Colon (tissue), 2 donors: ENCODE measurements around the gene SHE.
"Not testable (repeated sequence)": the region's sequence is repeated elsewhere in the genome, so short reads cannot be mapped to it uniquely, and the experiment has no call there.

Experiments used
- FAIRE-seq: peaks from 2 replicates; lab custom pipeline; 2012; peaks lifted over from hg19 to GRCh38; lab: Jason Lieb, UNC
- donor health status: control.
- donor health status: control.

Gene SHE

DNA sequence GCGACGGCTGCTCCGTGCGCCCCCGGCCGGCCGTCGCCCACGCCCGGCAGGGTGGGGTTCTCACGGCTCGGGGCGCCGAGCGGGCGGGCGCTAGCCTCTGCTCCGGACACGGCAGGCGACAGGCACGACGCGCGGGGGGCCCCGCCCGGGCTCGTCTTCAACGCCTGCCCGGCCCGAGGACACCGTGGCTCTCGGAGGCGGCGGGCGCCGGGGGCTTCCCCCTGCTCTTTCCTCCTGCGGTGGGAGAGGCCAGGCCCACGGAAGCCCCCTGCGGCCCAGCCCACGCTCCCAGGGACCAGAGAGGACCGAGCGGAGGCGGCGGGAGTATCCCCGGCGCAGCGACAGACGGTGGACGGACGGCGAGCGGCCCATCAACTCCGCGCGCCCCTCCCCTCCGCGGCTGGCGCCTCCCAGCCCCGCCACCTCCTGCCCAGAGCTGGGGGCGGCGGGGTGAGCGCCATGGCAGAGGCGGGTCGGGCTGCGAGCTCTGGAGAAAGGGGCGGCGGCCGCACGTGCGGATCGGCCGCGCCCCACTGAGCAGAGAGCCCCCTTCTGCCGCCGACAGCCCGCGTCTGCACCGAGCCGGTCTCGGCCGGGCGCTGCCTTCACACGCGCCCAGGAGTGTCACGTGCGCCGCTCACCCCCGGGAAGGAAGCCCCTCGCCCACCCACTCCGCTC lies at the start of gene SHE, which contains the start of gene TDRD10:
SHE (minus strand) TSS at position 347 of the 678 bp plus-strand sequence. CDS start 386 bp downstream, outside the sequence.
TDRD10 (plus strand) TSS at position 154 of the 678 bp plus-strand sequence. CDS start 4,685 bp downstream, outside the sequence.
- no peak for FAIRE-seq

DNA sequence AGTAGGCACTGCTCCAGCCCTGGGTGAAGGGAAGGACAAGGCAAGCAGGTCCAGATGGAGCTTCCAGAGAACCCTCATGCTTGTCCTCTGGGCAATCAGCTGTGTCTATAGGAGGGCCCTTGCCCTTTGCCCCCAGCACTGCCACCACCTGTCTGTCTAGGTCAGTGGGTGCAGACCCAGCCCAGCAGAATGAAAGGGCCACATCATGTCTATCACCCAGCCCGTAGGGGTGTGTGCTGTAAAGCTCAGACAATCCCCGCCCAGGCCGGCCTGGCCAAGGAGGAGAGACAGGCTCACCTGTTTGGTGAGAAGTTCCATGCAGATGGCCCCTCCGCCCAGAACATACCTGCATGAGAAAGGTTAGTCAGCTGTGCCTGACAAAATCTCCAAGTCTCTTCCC lies 49.3 kb upstream of the SHE start:
- no peak for FAIRE-seq

GRCh38 chr1:154550657-154551056 lies 48.4 kb upstream of the SHE start:
- no peak for FAIRE-seq

DNA sequence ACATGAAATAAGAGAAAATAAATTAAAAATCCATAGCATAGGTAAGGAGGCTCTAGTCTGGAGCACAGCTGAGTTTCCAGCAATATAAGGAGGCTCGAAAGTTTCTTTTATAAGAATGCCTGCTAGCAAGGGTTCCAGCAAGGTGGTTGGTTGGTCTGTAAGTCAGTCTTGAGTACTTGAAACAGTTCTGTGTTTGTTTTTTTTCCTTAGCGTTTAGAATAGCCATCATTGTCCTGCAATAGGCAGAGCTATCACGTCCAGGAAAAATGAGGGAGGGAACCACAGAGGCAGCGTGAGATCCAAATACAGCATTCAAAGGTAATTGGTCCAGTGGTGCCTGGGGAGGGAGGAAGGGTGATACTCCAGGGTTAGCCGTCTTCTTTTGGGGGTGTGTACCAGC lies 47.9 kb upstream of the SHE start:
- FAIRE-seq, result no peak

GRCh38 chr1:154549202-154549770 lies 47.1 kb upstream of the SHE start:
- no peak for FAIRE-seq

- peak; percentile 18 for FAIRE-seq
These were observed 45.8 kb upstream of the SHE start for GRCh38 chr1:154548028-154548427.

DNA sequence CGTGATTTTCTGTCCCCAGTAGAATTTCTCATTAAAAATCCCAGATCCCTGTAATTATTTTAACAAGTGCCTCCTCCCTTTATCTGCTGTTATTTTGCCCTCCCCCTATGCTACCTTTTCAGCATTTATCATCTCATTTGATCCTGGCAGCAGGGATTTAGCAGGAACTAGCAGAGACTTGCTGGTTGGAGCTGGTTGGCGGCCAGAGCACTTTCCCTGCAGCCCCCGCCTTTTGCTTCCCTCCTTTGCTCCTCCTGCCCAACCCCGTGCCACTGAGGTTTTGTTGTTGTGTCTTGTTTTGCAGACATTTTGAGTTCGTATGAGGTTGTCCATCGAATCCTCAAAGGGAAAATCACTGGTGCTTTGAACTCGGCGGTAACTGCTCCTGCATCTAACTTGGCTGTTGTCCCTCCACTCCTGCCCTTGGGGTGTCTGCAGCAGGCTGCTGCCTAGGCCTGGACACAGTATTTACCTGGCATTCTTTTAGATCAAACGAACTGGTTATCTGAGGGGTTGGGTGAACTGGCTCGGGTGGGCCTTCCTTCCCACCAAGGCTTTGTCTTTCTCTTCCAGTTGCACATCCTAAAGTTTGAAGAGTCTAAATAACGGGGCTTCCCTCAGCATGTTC lies 45.0 kb upstream of the SHE start:
- no peak for FAIRE-seq

GRCh38 chr1:154546264-154547063 lies 44.3 kb upstream of the SHE start:
- FAIRE-seq, result no peak

- FAIRE-seq, result no peak
These were observed 39.0 kb upstream of the SHE start for GRCh38 chr1:154541231-154541630.

- FAIRE-seq, result no peak
These were observed 37.6 kb upstream of the SHE start for GRCh38 chr1:154539486-154540483.

DNA sequence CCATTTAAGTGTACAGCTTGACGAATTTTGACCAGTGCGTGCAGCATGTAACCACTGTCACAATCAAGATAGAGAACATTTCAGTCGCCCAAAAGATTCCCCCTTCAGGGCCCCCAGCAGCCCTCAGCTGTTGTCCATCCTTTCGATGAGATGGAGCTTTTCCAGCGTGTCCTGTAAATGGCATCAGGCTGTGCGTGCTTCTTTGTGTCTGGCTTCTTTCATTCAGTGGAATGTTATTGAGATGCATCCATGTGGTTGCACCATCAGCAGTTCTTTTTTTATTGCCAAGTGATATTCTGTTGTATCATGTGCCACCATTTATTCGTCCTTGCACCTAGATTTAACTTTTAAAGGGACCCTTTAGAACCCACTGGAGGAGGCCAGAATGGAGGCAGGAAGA lies 34.4 kb upstream of the SHE start:
- FAIRE-seq, result no peak

DNA sequence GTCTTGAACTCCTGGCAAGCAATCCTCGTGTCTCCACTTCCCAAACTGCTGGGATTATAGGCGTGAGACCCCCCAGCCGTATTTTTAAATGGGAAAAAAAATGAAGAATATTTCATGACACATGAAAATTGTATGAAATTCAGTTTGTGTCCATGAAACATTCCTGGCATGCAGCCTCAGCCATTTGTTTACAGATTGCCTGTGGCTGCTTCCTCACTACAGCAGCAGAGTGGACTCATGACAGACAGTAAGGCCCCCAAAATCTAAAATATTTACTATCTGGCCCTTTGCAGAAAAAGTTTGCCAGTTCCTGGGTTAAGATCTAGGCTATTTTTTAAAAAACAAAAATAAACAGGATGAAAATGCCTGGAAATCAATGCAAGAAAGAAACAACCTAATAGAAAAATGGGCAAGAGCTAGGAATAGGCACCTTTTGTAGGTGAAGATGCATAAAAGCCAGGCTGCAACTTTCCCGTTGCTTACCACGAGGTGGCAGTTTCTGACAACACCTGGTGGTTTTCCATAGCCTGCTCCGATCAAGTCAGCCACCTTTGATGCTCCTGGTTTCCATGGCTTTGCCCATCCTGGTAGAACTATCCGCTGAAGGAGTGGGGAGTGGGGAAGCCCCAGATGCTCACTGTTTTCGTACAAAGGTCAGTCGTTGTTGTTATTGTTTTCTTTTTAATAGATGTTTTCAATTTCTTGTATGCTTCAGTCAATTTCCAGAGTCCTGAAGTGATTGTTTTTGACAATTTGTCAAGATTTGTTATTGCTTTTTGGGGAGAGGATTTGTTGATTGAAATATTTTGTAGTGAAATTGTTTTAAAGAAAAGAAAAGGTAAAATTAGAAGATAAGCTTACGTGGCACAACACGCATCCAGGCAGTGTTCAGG lies 32.0 kb upstream of the SHE start:
- no peak for FAIRE-seq

DNA sequence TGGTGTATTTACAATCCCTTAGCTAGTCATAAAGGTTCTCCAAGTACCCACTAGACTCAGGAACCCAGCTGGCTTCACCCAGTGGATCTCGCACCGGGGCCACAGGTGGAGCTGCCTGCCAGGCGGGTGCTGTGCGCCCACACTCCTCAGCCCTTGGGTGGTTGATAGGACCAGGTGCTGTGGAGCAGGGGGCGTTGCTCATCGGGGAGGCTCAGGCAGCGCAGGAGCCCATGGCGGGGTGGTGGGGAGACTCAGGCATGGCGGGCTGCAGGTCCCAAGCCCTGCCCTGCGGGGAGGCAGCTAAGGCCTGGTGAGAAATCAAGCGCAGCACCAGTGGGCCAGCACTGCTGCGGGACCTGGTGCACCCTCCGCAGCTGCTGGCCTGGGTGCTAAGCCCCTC lies 29.7 kb upstream of the SHE start:
- not testable (repeated sequence) for FAIRE-seq

- FAIRE-seq, result no peak
These were observed 27.1 kb upstream of the SHE start for GRCh38 chr1:154529308-154529707.

- no peak for FAIRE-seq
These were observed 25.0 kb upstream of the SHE start for GRCh38 chr1:154527192-154527591.

DNA sequence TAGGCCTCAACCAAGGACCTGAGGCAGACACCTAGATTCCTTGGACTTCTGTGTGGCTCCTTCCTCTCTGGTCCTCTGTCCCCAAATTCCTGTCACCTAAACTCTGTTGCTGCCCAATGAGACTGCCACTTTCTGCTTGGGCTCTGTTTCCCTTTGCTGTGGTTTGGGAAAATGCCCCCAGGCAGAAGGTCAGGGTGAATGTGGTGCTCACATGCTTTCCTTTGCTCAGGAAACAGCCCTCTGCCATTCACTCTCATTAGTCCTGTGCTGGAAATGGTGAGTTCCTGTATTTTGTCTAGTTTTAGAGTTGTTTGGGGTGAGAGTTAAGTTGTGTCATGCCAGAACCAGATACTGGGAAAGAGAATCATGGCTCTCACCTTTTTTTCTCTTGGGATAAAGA lies 22.7 kb upstream of the SHE start:
- no peak for FAIRE-seq

GRCh38 chr1:154521695-154522094 lies 19.5 kb upstream of the SHE start:
- no peak for FAIRE-seq

- FAIRE-seq, result no peak
These were observed 18.1 kb upstream of the SHE start for GRCh38 chr1:154520333-154520732.

DNA sequence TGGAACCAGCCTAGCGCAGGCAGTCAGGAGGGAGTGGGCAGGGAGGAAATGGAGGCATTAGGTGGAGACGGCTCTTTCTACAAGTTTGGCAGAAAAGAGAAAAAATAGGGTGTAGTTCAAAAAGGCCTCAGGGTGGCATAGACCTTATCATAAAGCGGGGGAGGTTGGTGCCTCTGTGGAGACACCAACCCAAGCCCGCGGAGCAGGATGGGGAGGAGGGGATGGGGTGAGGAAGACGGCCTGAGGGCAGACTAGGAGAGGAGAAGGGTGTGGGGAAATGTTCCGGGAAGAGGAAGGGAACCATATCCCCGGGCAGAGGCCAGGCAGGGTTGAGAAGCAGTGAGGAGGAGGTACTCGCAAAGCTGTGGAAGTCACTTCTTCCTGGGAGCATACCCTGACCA lies 17.4 kb upstream of the SHE start:
- no peak for FAIRE-seq

- no peak for FAIRE-seq
These were observed 15.4 kb upstream of the SHE start for GRCh38 chr1:154517661-154518060.
